Mesothelial cell of epicardium (in vitro differentiated cells): ENCODE measurements around the gene FUT3. TPM values are rescaled to one million over a fixed set of nuclear protein-coding genes. Genes with fewer than 3 reads are reported as not detected.

Experiments
- DNase-seq, 2 experiments: peaks; one replicate each; pipeline ENCODE4 v3.0.0; 2021; ENCODE audit warnings: low spot score in 2 of 2; ENCODE audit not compliant: unreplicated experiment in 2 of 2
- H3K27ac Mint-ChIP-seq: 2 replicates; pipeline ENCODE4 v1.8.0; 2021; ENCODE audit warnings: mixed read lengths
- H3K27me3 Mint-ChIP-seq: 2 replicates; pipeline ENCODE4 v1.8.0; 2021; ENCODE audit warnings: low read depth, mixed read lengths
- H3K36me3 Mint-ChIP-seq: 2 replicates; pipeline ENCODE4 v1.8.0; 2021; ENCODE audit warnings: mixed read lengths
- H3K4me1 Mint-ChIP-seq: 2 replicates; pipeline ENCODE4 v1.8.0; 2021; ENCODE audit warnings: mixed read lengths
- H3K4me3 Mint-ChIP-seq: 2 replicates; pipeline ENCODE4 v1.8.0; 2021; ENCODE audit warnings: mild to moderate bottlenecking, moderate library complexity, mixed read lengths
- H3K9me3 Mint-ChIP-seq: 2 replicates; pipeline ENCODE4 v1.8.0; 2021; ENCODE audit warnings: mixed read lengths
- total RNA-seq: library from RNA; stranded (reverse); gene quantifications from 3 replicates; pipeline ENCODE4 v1.2.1, GENCODE V29; 2021
- TF ChIP-seq, protein P1 (sequence below): fragments of 200-600 bp; sonication (generic); IDR thresholded peaks from one replicate; pipeline ENCODE4 v1.5.0; 2021; ENCODE audit warnings: antibody characterized with exemption; ENCODE audit not compliant: unreplicated experiment

The FUT3 gene
- total RNA-seq, 1 donor from 2014 or later: 0.49 TPM

DNA sequence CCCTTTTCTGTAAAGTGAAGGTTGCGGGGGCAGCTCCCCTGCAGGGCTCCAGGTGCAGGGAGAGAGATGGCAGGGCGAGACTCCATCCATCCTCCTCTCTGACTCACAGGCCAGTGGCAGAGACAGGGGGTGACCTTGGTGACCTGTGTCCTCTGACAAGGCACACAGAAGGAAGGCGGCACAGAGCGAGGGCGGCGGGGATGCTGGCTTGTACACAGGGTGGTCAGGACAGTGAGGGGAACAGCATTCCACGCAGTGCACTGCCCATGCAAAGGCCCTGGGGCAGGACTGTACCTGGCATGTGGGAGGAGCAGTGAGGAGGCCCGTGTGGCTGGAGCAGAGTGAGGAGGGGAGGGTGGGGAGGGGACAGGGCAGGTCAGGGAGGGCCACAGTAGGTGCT, 44.6 kb upstream of the FUT3 start:
- H3K4me3 Mint-ChIP-seq: no peak overlapping the region
- no peak for DNase-seq
- H3K27ac Mint-ChIP-seq: no peak overlapping the region
- peaks cover 3% of the 10 kb centered on the region for H3K27me3 Mint-ChIP-seq
- H3K9me3 Mint-ChIP-seq: no peaks in the 10 kb centered on the region
- TF ChIP-seq, protein P1, sequence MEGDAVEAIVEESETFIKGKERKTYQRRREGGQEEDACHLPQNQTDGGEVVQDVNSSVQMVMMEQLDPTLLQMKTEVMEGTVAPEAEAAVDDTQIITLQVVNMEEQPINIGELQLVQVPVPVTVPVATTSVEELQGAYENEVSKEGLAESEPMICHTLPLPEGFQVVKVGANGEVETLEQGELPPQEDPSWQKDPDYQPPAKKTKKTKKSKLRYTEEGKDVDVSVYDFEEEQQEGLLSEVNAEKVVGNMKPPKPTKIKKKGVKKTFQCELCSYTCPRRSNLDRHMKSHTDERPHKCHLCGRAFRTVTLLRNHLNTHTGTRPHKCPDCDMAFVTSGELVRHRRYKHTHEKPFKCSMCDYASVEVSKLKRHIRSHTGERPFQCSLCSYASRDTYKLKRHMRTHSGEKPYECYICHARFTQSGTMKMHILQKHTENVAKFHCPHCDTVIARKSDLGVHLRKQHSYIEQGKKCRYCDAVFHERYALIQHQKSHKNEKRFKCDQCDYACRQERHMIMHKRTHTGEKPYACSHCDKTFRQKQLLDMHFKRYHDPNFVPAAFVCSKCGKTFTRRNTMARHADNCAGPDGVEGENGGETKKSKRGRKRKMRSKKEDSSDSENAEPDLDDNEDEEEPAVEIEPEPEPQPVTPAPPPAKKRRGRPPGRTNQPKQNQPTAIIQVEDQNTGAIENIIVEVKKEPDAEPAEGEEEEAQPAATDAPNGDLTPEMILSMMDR: no peak
- H3K4me1 Mint-ChIP-seq: peaks cover 4% of the 10 kb centered on the region
- H3K36me3 Mint-ChIP-seq: peaks cover 8% of the 10 kb centered on the region

DNA sequence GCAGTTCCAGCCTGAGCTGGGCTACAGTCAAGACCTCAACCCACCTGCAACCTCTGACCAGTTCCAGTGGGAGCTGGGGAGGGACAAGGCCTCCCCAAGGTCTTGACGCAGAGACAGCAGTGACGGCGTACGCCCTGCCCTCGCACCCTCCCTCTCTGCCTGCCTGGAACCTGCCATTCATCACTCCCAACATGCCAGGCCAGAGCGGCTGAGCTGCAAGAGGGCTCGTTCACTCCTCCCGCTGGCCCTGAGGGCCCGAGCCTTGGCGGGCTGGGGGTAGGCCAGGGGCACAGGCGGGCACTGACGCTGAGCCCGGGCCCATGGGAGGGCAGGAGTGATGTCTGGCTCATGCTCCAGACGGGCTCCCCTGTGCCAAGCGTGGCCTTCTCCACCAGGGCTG, 44.2 kb upstream of the FUT3 start:
- Mint-ChIP-seq H3K36me3 (peaks cover 8% of the 10 kb centered on the region), H3K9me3 (no peaks in the 10 kb centered on the region), H3K4me3 (no peak overlapping the region), H3K4me1 (peaks cover 4% of the 10 kb centered on the region), H3K27me3 (peaks cover 3% of the 10 kb centered on the region), H3K27ac (no peak overlapping the region)
- TF ChIP-seq, protein P1: no peak
- no peak for DNase-seq

DNA sequence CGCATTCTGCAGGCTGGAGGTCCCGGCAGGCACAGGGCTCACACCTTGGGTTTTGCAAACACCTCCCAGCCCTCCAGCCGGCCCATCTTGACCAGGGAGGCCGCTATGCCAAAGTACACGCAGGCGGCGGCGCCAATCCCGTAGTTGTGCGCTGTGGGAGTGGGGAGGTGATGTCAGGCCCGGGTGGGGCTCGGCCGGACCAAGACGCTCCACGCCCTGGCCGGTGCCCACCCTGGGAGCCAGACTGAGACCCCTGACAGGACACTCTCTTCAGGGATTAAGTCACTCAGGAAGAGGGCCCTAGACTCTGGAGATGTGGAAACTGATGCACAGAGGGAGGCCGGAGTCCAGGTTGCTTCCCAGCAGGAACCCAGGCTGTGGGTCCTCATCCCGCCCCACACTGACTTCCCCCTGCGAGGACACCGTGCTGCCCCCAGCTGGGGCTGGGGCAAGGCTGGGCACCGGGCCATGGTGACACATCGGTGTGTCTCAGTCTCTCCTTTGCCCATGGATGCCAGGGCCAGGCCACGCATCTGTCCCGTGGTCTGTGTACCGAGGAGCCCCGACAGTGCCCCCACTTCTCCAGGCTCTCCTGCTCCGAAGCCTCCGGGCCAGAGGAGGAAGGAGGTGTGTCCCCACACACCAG, 43.6 kb upstream of the FUT3 start:
- Mint-ChIP-seq H3K27me3 (peaks cover 3% of the 10 kb centered on the region), H3K27ac (no peak overlapping the region), H3K36me3 (peaks cover 3% of the 10 kb centered on the region), H3K4me3 (no peak overlapping the region), H3K4me1 (peaks cover 4% of the 10 kb centered on the region), H3K9me3 (no peaks in the 10 kb centered on the region)
- DNase-seq: no peak
- TF ChIP-seq, protein P1: no peak

DNA sequence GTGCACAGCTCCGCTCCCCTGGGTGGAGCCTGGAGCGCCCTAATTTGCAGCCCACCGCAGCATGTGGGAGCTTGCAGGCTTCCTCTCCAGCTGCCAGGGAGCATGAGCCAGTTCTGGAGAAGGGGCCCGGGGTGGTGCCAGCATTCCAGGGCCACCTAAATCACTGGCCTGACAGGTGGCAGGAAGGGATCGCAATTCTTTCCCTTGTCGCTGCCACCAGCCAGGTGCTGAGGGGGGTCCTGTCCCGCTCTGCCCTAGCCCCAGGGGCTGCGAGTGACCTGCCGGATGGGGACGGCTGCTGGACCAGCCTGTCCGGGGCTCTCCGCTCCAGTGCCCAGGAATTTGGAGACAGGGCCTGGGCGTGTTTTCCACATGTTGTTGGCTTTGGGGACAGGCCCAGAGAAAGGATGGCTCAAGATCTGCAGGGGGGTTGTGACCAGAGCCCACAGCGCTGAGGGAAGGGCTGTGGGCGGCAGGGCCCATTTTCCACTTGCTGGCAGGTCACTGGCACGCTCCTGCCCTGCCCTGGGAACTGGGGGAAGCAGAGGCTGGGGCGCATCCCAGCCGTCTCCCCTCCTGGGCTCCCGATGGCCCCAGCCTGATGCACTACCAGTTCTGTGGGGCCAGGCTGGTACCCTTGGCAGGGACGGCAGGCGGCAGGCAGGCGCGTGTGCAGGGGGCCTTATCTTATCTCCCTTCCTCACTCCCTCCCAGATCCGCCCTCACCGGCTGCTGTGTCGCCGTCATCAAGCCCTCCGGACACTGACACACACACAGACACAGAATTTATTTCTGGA, 42.9 kb upstream of the FUT3 start:
- no peak for DNase-seq
- Mint-ChIP-seq H3K4me1 (peaks cover 6% of the 10 kb centered on the region), H3K9me3 (no peaks in the 10 kb centered on the region), H3K27ac (no peak overlapping the region), H3K27me3 (peaks cover 5% of the 10 kb centered on the region), H3K36me3 (peaks cover 3% of the 10 kb centered on the region), H3K4me3 (no peak overlapping the region)
- TF ChIP-seq, protein P1: no peak

DNA sequence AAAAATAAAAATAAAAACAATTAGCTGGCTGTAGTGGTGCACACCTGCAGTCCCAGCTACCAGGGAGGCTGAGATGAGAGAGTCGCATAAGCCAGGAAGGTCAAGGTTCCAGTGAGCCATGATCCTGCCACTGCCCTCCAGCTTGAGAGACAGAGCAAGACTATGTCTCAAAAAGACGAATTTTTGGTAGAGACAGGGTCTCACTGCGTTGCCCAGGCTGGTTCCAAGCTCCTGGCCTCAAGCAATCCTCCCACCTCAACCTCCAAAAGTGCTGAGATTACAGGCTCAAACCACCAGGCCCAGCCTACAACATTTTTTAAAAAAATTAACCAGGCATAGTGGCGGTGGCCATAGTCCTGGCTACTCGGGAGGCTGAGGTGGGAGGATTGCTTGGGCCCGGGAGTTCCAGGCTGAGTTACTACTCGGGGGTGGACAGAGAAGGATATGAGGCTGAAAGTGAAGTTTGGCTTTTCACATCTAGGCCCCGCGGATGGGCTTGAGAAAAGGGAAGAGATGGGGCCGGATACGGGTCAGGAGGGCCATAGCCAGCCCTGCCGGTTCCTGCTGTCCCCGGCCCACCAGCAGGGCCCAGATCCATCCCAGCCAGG, 42.2 kb upstream of the FUT3 start:
- DNase-seq: no peak
- peaks cover 3% of the 10 kb centered on the region for H3K36me3 Mint-ChIP-seq
- H3K9me3 Mint-ChIP-seq: no peaks in the 10 kb centered on the region
- TF ChIP-seq, protein P1: no peak
- no peak overlapping the region for H3K4me3 Mint-ChIP-seq
- H3K27me3 Mint-ChIP-seq: peaks cover 7% of the 10 kb centered on the region
- H3K4me1 Mint-ChIP-seq: peaks cover 6% of the 10 kb centered on the region
- H3K27ac Mint-ChIP-seq: no peak overlapping the region
